Mesenchymal stem cell (in vitro differentiated cells and primary cell): ENCODE results near the gene FXR2.

Experiments
- DNase-seq: peaks from one replicate; pipeline ENCODE4 v3.0.0-alpha.2; 2013
- H2AFZ ChIP-seq: one replicate; pipeline ENCODE4 v1.6.1; 2013; ENCODE audit warnings: low read depth, mild to moderate bottlenecking, control low read depth, inconsistent platforms, low read length, moderate library complexity
- H2AK5ac ChIP-seq: 2 replicates; pipeline ENCODE4 v1.6.1; 2013; ENCODE audit warnings: low read length, moderate library complexity, mild to moderate bottlenecking, inconsistent platforms; ENCODE audit not compliant: severe bottlenecking
- H2BK120ac ChIP-seq: one replicate; pipeline ENCODE4 v1.6.1; 2013; ENCODE audit warnings: low read depth, mild to moderate bottlenecking, inconsistent platforms, low read length, moderate library complexity
- H2BK12ac ChIP-seq, 2 experiments: one replicate each; pipeline ENCODE4 v1.6.1; 2013; ENCODE audit warnings: inconsistent platforms in 2 of 2, low read length in 2 of 2, mild to moderate bottlenecking in 2 of 2, moderate library complexity in 2 of 2, control low read depth in 1 of 2
- H2BK15ac ChIP-seq: one replicate; pipeline ENCODE4 v1.6.1; 2013; ENCODE audit warnings: mild to moderate bottlenecking, low read depth, inconsistent platforms; ENCODE audit not compliant: poor library complexity, severe bottlenecking
- H2BK5ac ChIP-seq: 2 replicates; pipeline ENCODE4 v1.6.1; 2013; ENCODE audit warnings: low read depth, mild to moderate bottlenecking, low read length, control low read depth, inconsistent platforms; ENCODE audit not compliant: poor library complexity, severe bottlenecking
- H3K14ac ChIP-seq, 2 experiments: one replicate each; pipeline ENCODE4 v1.6.1; 2013; ENCODE audit warnings: inconsistent platforms in 2 of 2, low read length in 2 of 2, control low read depth in 1 of 2, mild to moderate bottlenecking in 1 of 2, moderate library complexity in 1 of 2
- H3K18ac ChIP-seq, 2 experiments: one replicate each; pipeline ENCODE4 v1.6.1; 2013; ENCODE audit warnings: inconsistent platforms in 2 of 2, low read length in 2 of 2, control low read depth in 1 of 2, low read depth in 1 of 2, mild to moderate bottlenecking in 1 of 2
- H3K23ac ChIP-seq, 2 experiments: one replicate each; pipeline ENCODE4 v1.6.1; 2013; ENCODE audit warnings: inconsistent platforms in 2 of 2, low read length in 2 of 2, mild to moderate bottlenecking in 2 of 2, moderate library complexity in 2 of 2, control low read depth in 1 of 2
- H3K27ac ChIP-seq: 2 replicates; pipeline ENCODE4 v1.5.1; 2013; ENCODE audit warnings: mild to moderate bottlenecking, moderate library complexity, low read length, control low read depth, inconsistent platforms; ENCODE audit not compliant: poor library complexity, severe bottlenecking
- H3K27me3 ChIP-seq, 2 experiments: 2 replicates each; pipeline versions ENCODE4 v1.6.1 to v1.7.0; 2013; ENCODE audit warnings: low read length in 2 of 2, mild to moderate bottlenecking in 2 of 2, moderate library complexity in 2 of 2, control low read depth in 1 of 2, inconsistent platforms in 1 of 2; ENCODE audit not compliant: control insufficient read depth in 1 of 2, insufficient read depth in 1 of 2
- H3K36me3 ChIP-seq, 2 experiments: 2 replicates each; pipeline versions ENCODE4 v1.6.1 to v1.7.0; 2013; ENCODE audit warnings: low read length in 2 of 2, control low read depth in 1 of 2, inconsistent platforms in 1 of 2, low read depth in 1 of 2, mild to moderate bottlenecking in 1 of 2; ENCODE audit not compliant: insufficient read depth in 2 of 2, control insufficient read depth in 1 of 2
- H3K4ac ChIP-seq, 2 experiments: one replicate each; pipeline ENCODE4 v1.6.1; 2013; ENCODE audit warnings: inconsistent platforms in 2 of 2, low read length in 2 of 2, mild to moderate bottlenecking in 2 of 2, moderate library complexity in 2 of 2, control low read depth in 1 of 2, low read depth in 1 of 2
- H3K4me1 ChIP-seq: 2 replicates; pipeline ENCODE4 v1.6.1; 2013; ENCODE audit warnings: low read depth, low read length, control low read depth; ENCODE audit not compliant: control insufficient read depth, insufficient read depth
- H3K4me2 ChIP-seq: 2 replicates; pipeline ENCODE4 v1.6.1; 2013; ENCODE audit warnings: low read length, mild to moderate bottlenecking, inconsistent platforms; ENCODE audit not compliant: poor library complexity, severe bottlenecking
- H3K4me3 ChIP-seq, 2 experiments: 2 replicates each; pipeline versions ENCODE4 v1.5.1 to v1.7.0; 2013; ENCODE audit warnings: low read length in 2 of 2, mild to moderate bottlenecking in 2 of 2, control low read depth in 1 of 2, low read depth in 1 of 2; ENCODE audit not compliant: insufficient read depth in 1 of 2
- H3K79me1 ChIP-seq: replicated peaks from 2 replicates; pipeline ENCODE4 v1.6.1; 2013; ENCODE audit warnings: mild to moderate bottlenecking, control low read depth, low read length, inconsistent platforms; ENCODE audit not compliant: poor library complexity, severe bottlenecking
- H3K9ac ChIP-seq: 2 replicates; pipeline ENCODE4 v1.7.0; 2013; ENCODE audit warnings: mild to moderate bottlenecking, low read length, moderate library complexity
- H3K9me3 ChIP-seq: 2 replicates; pipeline ENCODE4 v1.7.0; 2013; ENCODE audit warnings: mild to moderate bottlenecking, low read length; ENCODE audit not compliant: control insufficient read depth
- H4K8ac ChIP-seq: one replicate; pipeline ENCODE4 v1.6.1; 2013; ENCODE audit warnings: inconsistent platforms, mild to moderate bottlenecking, low read length, moderate library complexity
- H4K91ac ChIP-seq: one replicate; pipeline ENCODE4 v1.6.1; 2013; ENCODE audit warnings: mild to moderate bottlenecking, low read length, inconsistent platforms
- WGBS: methylation state at CpG from one replicate; pipeline ENCODE4 v1.1.7; 2013; ENCODE audit warnings: mixed read lengths; 5-methylcytosine and 5-hydroxymethylcytosine counted together

The FXR2 gene

GRCh38 chr17:7569571-7569970 lies 45.1 kb downstream of the FXR2 start:
- H3K4me2 ChIP-seq: no peak overlapping the region
- H3K79me1 ChIP-seq: peaks cover 33% of the 10 kb centered on the region
- H3K23ac ChIP-seq: no peak overlapping the region
- no peak overlapping the region for H3K14ac ChIP-seq
- H3K27me3 ChIP-seq: no peaks in the 10 kb centered on the region
- no peak overlapping the region for H2BK15ac ChIP-seq
- H3K9me3 ChIP-seq: no peaks in the 10 kb centered on the region
- no peak overlapping the region for H2BK12ac ChIP-seq
- H3K27ac ChIP-seq: no peak overlapping the region
- H4K91ac ChIP-seq: no peak overlapping the region
- peaks cover 60 to 70% of the 10 kb centered on the region in 2 experiments for H3K36me3 ChIP-seq
- H3K4me3 ChIP-seq: no peak overlapping the region
- H3K4me1 ChIP-seq: peaks cover 7% of the 10 kb centered on the region
- no peak overlapping the region for H3K18ac ChIP-seq
- DNase-seq: no peak
- no peak overlapping the region for H2AFZ ChIP-seq
- WGBS: 97% methylated on average over 4 of the region's 5 CpGs
- H2BK120ac ChIP-seq: no peak overlapping the region
- no peak overlapping the region for H4K8ac ChIP-seq
- no peak overlapping the region for H2AK5ac ChIP-seq
- H3K9ac ChIP-seq: peak overlapping the region; percentile 1
- no peak overlapping the region for H2BK5ac ChIP-seq
- no peak overlapping the region for H3K4ac ChIP-seq

- no peaks in the 10 kb centered on the region for H3K9me3 ChIP-seq
- no peak overlapping the region for H2BK12ac ChIP-seq
- H2BK15ac ChIP-seq: peak overlapping the region; percentile 49
- H3K9ac ChIP-seq: peak overlapping the region; percentile 96
- no peak overlapping the region for H2AK5ac ChIP-seq
- H3K14ac ChIP-seq: no peak overlapping the region
- H3K36me3 ChIP-seq: peaks cover 40 to 42% of the 10 kb centered on the region in 2 experiments
- H3K4me2 ChIP-seq: peak overlapping the region; percentile 89
- no peaks in the 10 kb centered on the region for H3K27me3 ChIP-seq
- no peak for DNase-seq
- H3K18ac ChIP-seq: no peak overlapping the region
- no peak overlapping the region for H2BK5ac ChIP-seq
- peaks cover 21% of the 10 kb centered on the region for H3K79me1 ChIP-seq
- WGBS: 96% methylated on average over 30 of the region's 30 CpGs
- H3K23ac ChIP-seq: no peak overlapping the region
- H2AFZ ChIP-seq: no peak overlapping the region
- no peak overlapping the region for H4K91ac ChIP-seq
- no peak overlapping the region for H2BK120ac ChIP-seq
- peak overlapping the region in 1 of 2 experiments; percentile 96 for H3K4me3 ChIP-seq
- H3K4ac ChIP-seq: no peak overlapping the region
- H3K27ac ChIP-seq: no peak overlapping the region
- no peak overlapping the region for H4K8ac ChIP-seq
- H3K4me1 ChIP-seq: peaks cover 17% of the 10 kb centered on the region
Measured at GRCh38 chr17:7563115-7563869, 51.4 kb downstream of the FXR2 start.

GRCh38 chr17:7562208-7562605 lies 52.5 kb downstream of the FXR2 start:
- Histone ChIP-seq H4K91ac (no peak overlapping the region), H2AFZ (no peak overlapping the region), H3K4me2 (peak overlapping the region; percentile 89), H2BK5ac (no peak overlapping the region), H3K14ac (no peak overlapping the region), H3K27me3 (no peaks in the 10 kb centered on the region), H4K8ac (peak overlapping the region; percentile 82), H3K4ac (peak overlapping the region; percentile 58 to 85), H2AK5ac (peak overlapping the region; percentile 9), H2BK15ac (peak overlapping the region; percentile 77), H3K9ac (peak overlapping the region; percentile 96), H2BK12ac (no peak overlapping the region), H3K79me1 (peaks cover 16% of the 10 kb centered on the region), H3K27ac (peak overlapping the region; percentile 14), H3K4me1 (peaks cover 26% of the 10 kb centered on the region), H3K36me3 (peaks cover 34% of the 10 kb centered on the region in 2 experiments), H3K23ac (no peak overlapping the region), H2BK120ac (peak overlapping the region; percentile 50), H3K9me3 (no peaks in the 10 kb centered on the region), H3K18ac (peak overlapping the region in 1 of 2 experiments; percentile 91), H3K4me3 (peak overlapping the region; percentile 82 to 96)
- DNase-seq: no peak
- 2% methylated on average over 21 of the region's 28 CpGs for WGBS

- H3K4ac ChIP-seq: peak within 1 kb of the TSS; percentile 58 to 85
- H3K4me2 ChIP-seq: peak within 1 kb of the TSS; percentile 89
- H3K4me3 ChIP-seq: peak within 1 kb of the TSS; percentile 82 to 96
- H3K9me3 ChIP-seq: no peaks in the 10 kb centered on the region
- no peak within 1 kb of the TSS for H2BK12ac ChIP-seq
- peak within 1 kb of the TSS; percentile 87 for H2AFZ ChIP-seq
- peak; percentile 91 for DNase-seq
- H4K91ac ChIP-seq: peak within 1 kb of the TSS; percentile 81
- peaks cover 29 to 31% of the 10 kb centered on the region in 2 experiments for H3K36me3 ChIP-seq
- H3K18ac ChIP-seq: peak within 1 kb of the TSS in 1 of 2 experiments; percentile 91
- peak within 1 kb of the TSS; percentile 9 for H2AK5ac ChIP-seq
- no peak within 1 kb of the TSS for H2BK5ac ChIP-seq
- H3K4me1 ChIP-seq: peaks cover 26% of the 10 kb centered on the region
- H3K79me1 ChIP-seq: peaks cover 16% of the 10 kb centered on the region
- peak within 1 kb of the TSS; percentile 77 for H2BK15ac ChIP-seq
- H3K14ac ChIP-seq: peak within 1 kb of the TSS in 1 of 2 experiments; percentile 61
- H3K27ac ChIP-seq: peak within 1 kb of the TSS; percentile 33
- peak within 1 kb of the TSS; percentile 82 for H4K8ac ChIP-seq
- H3K27me3 ChIP-seq: no peaks in the 10 kb centered on the region
- peak within 1 kb of the TSS; percentile 96 for H3K9ac ChIP-seq
- WGBS: under 1% methylated on average over 50 of the region's 82 CpGs
- H2BK120ac ChIP-seq: peak within 1 kb of the TSS; percentile 50
- H3K23ac ChIP-seq: peak within 1 kb of the TSS in 1 of 2 experiments; percentile 42
Measured at GRCh38 chr17:7561589-7562207, 53.0 kb downstream of the FXR2 start, which contains the start of gene SENP3. SENP3 (plus strand) TSS chr17:7561919; CDS start chr17:7563077, 1,158 bp downstream.
